ENCODE data around the gene RACK1. TPM values are rescaled to one million over a fixed set of nuclear protein-coding genes. Genes with fewer than 3 reads are reported as not detected.

The RACK1 gene
- total and polyA plus RNA-seq, 2 of the 13 experiments (the other 11 are each of a cell fraction or from before 2014, with no cell fraction given), result 2,514 to 6,141 TPM

DNA sequence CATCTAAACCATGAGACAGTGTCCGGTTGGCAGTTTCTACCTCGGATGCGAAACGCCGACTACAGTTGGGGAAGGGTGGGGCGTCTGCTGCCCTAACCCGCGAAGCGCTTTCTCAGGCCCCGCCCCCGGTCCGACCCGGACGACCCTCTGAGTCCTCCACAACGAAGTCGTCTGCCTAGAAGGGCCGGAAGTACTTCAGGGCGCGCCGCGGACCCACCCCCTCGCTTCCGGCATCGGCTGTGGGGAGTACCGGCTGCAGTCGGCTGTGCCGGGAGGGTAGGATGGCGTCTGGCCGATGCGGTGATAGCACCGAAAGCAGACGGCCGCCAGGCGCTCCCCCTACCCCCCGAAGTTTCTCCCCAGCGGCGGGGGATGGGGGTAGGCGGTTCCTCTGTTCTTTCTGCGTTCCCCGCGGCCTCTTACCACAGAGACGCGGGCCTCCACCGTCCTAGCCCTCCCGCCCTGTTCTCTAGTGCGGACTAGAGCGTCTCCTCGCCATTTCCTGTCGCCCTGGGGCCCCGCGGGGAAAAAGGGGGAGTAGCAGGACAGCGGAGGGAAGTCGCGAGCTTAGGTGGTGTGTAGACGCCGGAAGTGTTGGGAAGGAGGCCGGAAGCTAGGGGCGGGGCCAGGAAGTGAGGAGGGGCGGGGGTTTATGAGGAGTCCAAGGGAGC, 20.5 kb downstream of the RACK1 start, which contains the start of gene TRIM41 (continued):
- TF ChIP-seq, protein P1, sequence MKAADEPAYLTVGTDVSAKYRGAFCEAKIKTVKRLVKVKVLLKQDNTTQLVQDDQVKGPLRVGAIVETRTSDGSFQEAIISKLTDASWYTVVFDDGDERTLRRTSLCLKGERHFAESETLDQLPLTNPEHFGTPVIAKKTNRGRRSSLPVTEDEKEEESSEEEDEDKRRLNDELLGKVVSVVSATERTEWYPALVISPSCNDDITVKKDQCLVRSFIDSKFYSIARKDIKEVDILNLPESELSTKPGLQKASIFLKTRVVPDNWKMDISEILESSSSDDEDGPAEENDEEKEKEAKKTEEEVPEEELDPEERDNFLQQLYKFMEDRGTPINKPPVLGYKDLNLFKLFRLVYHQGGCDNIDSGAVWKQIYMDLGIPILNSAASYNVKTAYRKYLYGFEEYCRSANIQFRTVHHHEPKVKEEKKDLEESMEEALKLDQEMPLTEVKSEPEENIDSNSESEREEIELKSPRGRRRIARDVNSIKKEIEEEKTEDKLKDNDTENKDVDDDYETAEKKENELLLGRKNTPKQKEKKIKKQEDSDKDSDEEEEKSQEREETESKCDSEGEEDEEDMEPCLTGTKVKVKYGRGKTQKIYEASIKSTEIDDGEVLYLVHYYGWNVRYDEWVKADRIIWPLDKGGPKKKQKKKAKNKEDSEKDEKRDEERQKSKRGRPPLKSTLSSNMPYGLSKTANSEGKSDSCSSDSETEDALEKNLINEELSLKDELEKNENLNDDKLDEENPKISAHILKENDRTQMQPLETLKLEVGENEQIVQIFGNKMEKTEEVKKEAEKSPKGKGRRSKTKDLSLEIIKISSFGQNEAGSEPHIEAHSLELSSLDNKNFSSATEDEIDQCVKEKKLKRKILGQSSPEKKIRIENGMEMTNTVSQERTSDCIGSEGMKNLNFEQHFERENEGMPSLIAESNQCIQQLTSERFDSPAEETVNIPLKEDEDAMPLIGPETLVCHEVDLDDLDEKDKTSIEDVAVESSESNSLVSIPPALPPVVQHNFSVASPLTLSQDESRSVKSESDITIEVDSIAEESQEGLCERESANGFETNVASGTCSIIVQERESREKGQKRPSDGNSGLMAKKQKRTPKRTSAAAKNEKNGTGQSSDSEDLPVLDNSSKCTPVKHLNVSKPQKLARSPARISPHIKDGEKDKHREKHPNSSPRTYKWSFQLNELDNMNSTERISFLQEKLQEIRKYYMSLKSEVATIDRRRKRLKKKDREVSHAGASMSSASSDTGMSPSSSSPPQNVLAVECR (CRISPR knock-in tag; IDR thresholded peaks at IDR 0.05; ENCODE audit: borderline replicate concordance), result peak; percentile 90
- TF ChIP-seq ZBTB1 (CRISPR knock-in tag; IDR thresholded peaks at IDR 0.05; ENCODE audit: borderline replicate concordance) (no peak; the same call in 1 of the 2 replicates), ZNF75D (CRISPR knock-in tag; IDR thresholded peaks at IDR 0.05; ENCODE audit: borderline replicate concordance) (no peak), ZNF256 (CRISPR knock-in tag; conservative IDR thresholded peaks at IDR 0.05) (no peak), ZKSCAN5 (CRISPR knock-in tag; IDR thresholded peaks at IDR 0.05) (peak; percentile 61; the same call in 1 of the 2 replicates), HOXA7 (CRISPR knock-in tag; IDR thresholded peaks at IDR 0.05) (no peak), TGIF2 (CRISPR knock-in tag; IDR thresholded peaks at IDR 0.05) (peak; percentile 66), THAP11 (CRISPR knock-in tag; IDR thresholded peaks at IDR 0.05) (peak; percentile 94), SP1 (IDR thresholded peaks at IDR 0.05) (no peak), SP1 (CRISPR knock-in tag; IDR thresholded peaks at IDR 0.05) (peak; percentile 79), SP5 (CRISPR knock-in tag; IDR thresholded peaks at IDR 0.05; ENCODE audit: borderline replicate concordance, low read depth) (peak; percentile 44), ZNF879 (CRISPR knock-in tag; IDR thresholded peaks at IDR 0.05) (peak; percentile 64; the same call in 1 of the 2 replicates), HOXA3 (CRISPR knock-in tag; IDR thresholded peaks at IDR 0.05) (peak; percentile 80), ZNF792 (CRISPR knock-in tag; IDR thresholded peaks at IDR 0.05) (0 out of 2 replicates have a peak, but pooled peaks have one; percentile 14), ZNF891 (CRISPR knock-in tag; IDR thresholded peaks at IDR 0.05) (no peak; the same call in 1 of the 2 replicates), MAZ (IDR thresholded peaks at IDR 0.05; ENCODE audit: borderline replicate concordance, low read depth, low read length) (peak; percentile 46; the same call in 1 of the 2 replicates), MAZ (CRISPR knock-in tag; IDR thresholded peaks at IDR 0.05; ENCODE audit: low read depth) (peak; percentile 82; the same call in 1 of the 2 replicates), ZNF766 (CRISPR knock-in tag; IDR thresholded peaks at IDR 0.05; ENCODE audit: borderline replicate concordance) (0 out of 2 replicates have a peak, but pooled peaks have one; percentile 25)
- TF ChIP-seq, protein P2, sequence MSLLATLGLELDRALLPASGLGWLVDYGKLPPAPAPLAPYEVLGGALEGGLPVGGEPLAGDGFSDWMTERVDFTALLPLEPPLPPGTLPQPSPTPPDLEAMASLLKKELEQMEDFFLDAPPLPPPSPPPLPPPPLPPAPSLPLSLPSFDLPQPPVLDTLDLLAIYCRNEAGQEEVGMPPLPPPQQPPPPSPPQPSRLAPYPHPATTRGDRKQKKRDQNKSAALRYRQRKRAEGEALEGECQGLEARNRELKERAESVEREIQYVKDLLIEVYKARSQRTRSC (CRISPR knock-in tag; IDR thresholded peaks at IDR 0.05; ENCODE audit: low read depth), result no peak
- TF ChIP-seq, protein P3, sequence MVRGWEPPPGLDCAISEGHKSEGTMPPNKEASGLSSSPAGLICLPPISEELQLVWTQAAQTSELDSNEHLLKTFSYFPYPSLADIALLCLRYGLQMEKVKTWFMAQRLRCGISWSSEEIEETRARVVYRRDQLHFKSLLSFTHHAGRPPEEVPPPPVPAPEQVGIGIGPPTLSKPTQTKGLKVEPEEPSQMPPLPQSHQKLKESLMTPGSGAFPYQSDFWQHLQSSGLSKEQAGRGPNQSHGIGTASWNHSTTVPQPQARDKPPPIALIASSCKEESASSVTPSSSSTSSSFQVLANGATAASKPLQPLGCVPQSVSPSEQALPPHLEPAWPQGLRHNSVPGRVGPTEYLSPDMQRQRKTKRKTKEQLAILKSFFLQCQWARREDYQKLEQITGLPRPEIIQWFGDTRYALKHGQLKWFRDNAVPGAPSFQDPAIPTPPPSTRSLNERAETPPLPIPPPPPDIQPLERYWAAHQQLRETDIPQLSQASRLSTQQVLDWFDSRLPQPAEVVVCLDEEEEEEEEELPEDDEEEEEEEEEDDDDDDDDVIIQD (CRISPR knock-in tag; IDR thresholded peaks at IDR 0.05; ENCODE audit: low read depth), result no peak

Measured in HepG2 (cell line).